Motor neuron (in vitro differentiated cells): ENCODE data around the gene DDX1. TPM values are rescaled to one million over a fixed set of nuclear protein-coding genes. Genes with fewer than 3 reads are reported as not detected.

Source experiments
- ATAC-seq, 8 experiments: fragments of 200-7000 bp; cut with Tn5 transposase; replicated peaks in 6 of 8; 2 replicates each; pipeline ENCODE4 v1.8.0; 2021; ENCODE audit warnings: mild to moderate bottlenecking in 8 of 8, moderate library complexity in 8 of 8
- H3K27ac ChIP-seq, 2 donors: fragments of 250-450 bp; sonication (Bioruptor Pico); 2 replicates each; pipeline ENCODE4 v1.9.0; 2021; ENCODE audit warnings: antibody characterized with exemption in 2 of 2, mild to moderate bottlenecking in 2 of 2, moderate library complexity in 1 of 2
- H3K4me1 ChIP-seq, 2 donors: fragments of 250-450 bp; sonication (Bioruptor Pico); replicated peaks in 1 of 2; 2 replicates each; pipeline ENCODE4 v1.6.1; 2021; ENCODE audit warnings: antibody characterized with exemption in 2 of 2, mild to moderate bottlenecking in 2 of 2, moderate library complexity in 1 of 2
- H3K4me3 ChIP-seq, 5 donors: fragments of 250-450 bp; sonication (Bioruptor Pico); 2 replicates each; pipeline ENCODE4 v1.9.0; 2021; ENCODE audit warnings: antibody characterized with exemption in 5 of 5, mild to moderate bottlenecking in 5 of 5, moderate library complexity in 4 of 5
- WGBS, 10 experiments: fragments of 450-650 bp; shearing (Covaris generic); methylation state at CpG; one replicate each; pipeline ENCODE4 v1.0.0; 2022; 5-methylcytosine and 5-hydroxymethylcytosine counted together
- in situ Hi-C, 9 experiments: fragments of 400-800 bp; cut with MboI; loops; one replicate each; pipeline ENCODE4 v1.15.0; 2021; ENCODE audit warnings: low sequenced_read_pairs in 9 of 9, low pct_unique_long_range_greater_than_20kb in 2 of 9; ENCODE audit not compliant: unreplicated experiment in 9 of 9
- total RNA-seq, 8 experiments: library from RNA; unstranded; fragments of 300-600 nt; gene quantifications; 2 replicates each; pipeline versions ENCODE4 v1.2.3 to v1.2.4, GENCODE V29; 2022

DDX1 gene
- total RNA-seq, 8 experiments from 2014 or later: 64.3 to 139 (median 88.9) TPM

DNA sequence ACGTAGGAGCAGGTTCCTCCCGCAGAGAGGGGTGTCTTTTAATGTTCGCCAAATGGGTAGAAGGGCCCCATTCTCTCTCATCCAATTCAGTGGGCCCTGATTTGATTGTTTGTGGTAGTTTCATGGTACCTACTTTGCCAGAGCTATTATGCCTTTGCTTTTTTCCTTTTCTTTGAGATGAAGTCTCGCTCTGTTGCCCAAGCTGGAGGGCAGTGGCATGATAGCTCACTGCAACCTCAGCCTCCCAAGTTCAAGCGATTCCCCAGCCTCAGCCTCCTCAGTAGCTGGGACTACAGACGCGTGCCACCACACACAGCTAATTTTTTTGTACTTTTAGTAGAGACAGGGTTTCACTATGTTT, 59.7 kb downstream of the DDX1 start:
- 20 to 100% (median 88%) methylated on average over 1 to 4 of the region's 7 CpGs; no CpG with 5 or more reads in 6 of the 10 experiments for WGBS, 10 experiments
- Histone ChIP-seq H3K4me3 (no peak overlapping the region), H3K27ac (no peak overlapping the region), H3K4me1 (no peaks in the 10 kb centered on the region)
- ATAC-seq: no peak
- in situ Hi-C loops: loop anchor here in 1 of 9 experiments (25.0 kb wide), 1 partner anchor 836 kb away; no protein-coding TSS in a partner anchor

DNA sequence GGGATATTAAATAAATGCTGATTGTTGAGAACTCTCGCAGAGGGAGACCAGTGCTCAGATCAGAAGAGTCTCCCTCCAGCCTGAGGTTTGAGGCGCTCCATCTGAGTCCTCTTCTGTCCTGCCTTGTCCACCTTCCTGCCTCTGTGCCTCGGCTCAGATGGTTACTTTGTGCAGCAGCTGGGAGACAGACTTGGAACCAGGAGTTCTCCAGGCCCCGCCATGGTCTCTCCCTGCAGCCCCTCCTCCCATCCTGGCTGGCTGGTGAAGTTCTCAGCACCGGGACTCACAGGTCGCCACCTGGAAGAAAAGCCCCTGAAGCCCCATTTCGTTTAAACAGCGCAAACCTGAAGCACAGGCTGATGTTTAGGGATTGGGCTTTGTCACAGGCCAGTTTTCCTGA, 60.6 kb downstream of the DDX1 start:
- in situ Hi-C loops: loop anchor here in 1 of 9 experiments (25.0 kb wide), 1 partner anchor 835 kb away; no protein-coding TSS in a partner anchor
- WGBS, 10 experiments: 10 to 100% (median 67%) methylated on average over 1 to 6 of the region's 8 CpGs; no CpG with 5 or more reads in 2 of the 10 experiments

DNA sequence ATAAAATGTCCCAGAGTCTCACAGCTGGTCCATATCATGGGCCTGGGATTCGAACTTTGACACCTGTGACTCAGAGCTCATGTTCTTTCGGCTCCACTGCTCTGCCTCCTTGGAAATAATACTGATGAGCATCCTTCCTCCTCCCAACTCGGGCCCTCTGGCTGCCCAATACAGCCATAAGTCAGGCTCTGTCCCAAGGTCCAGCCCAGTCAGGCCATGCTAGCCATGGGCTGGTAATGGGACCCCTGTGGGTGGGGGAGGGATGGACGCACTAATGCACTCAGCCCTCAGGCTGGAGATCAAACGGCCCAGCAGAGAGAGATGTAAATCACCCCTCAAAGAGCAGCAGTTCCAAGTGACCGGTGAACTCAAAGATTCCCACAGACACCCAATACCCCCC, 61.1 kb downstream of the DDX1 start:
- Histone ChIP-seq H3K4me3 (no peak overlapping the region), H3K27ac (no peak overlapping the region), H3K4me1 (no peaks in the 10 kb centered on the region)
- ATAC-seq: peak in 1 of 8 experiments; percentile 36
- in situ Hi-C loops: loop anchor here in 1 of 9 experiments (25.0 kb wide), 1 partner anchor 834 kb away; no protein-coding TSS in a partner anchor
- WGBS, 10 experiments: 19 to 47% (median 20%) methylated on average over 1 to 5 of the region's 6 CpGs; no CpG with 5 or more reads in 6 of the 10 experiments

More for the DNA sequence above, 60.6 kb downstream of the DDX1 start:
- Histone ChIP-seq H3K4me1 (no peaks in the 10 kb centered on the region), H3K4me3 (no peak overlapping the region), H3K27ac (no peak overlapping the region)
- no peak for ATAC-seq

GRCh38 chr2:15653806-15654726, 62.4 kb downstream of the DDX1 start:
- in situ Hi-C loops: loop anchor here in 1 of 9 experiments (25.0 kb wide), 1 partner anchor 833 kb away; no protein-coding TSS in a partner anchor
- no peak overlapping the region for H3K27ac ChIP-seq
- WGBS, 10 experiments: 17 to 100% (median 74%) methylated on average over 1 to 10 of the region's 31 CpGs; no CpG with 5 or more reads in 1 of the 10 experiments
- no peak for ATAC-seq
- no peaks in the 10 kb centered on the region for H3K4me1 ChIP-seq
- H3K4me3 ChIP-seq: no peak overlapping the region

- ATAC-seq: no peak
- no peaks in the 10 kb centered on the region for H3K4me1 ChIP-seq
- in situ Hi-C loops: loop anchor here in 1 of 9 experiments (25.0 kb wide), 1 partner anchor 833 kb away; no protein-coding TSS in a partner anchor
- no peak overlapping the region for H3K4me3 ChIP-seq
- H3K27ac ChIP-seq: no peak overlapping the region
- 67 to 100% (median 100%) methylated on average over 1 to 3 of the region's 9 CpGs; no CpG with 5 or more reads in 7 of the 10 experiments for WGBS, 10 experiments
Measured at GRCh38 chr2:15654727-15655073, 63.0 kb downstream of the DDX1 start.

- no peak for ATAC-seq
- Histone ChIP-seq H3K4me1 (no peaks in the 10 kb centered on the region), H3K4me3 (no peak overlapping the region), H3K27ac (no peak overlapping the region)
- WGBS, 10 experiments: 57 to 100% (median 94%) methylated on average over 1 to 5 of the region's 7 CpGs; no CpG with 5 or more reads in 4 of the 10 experiments
- in situ Hi-C loops: loop anchor here in 1 of 9 experiments (25.0 kb wide), 1 partner anchor 832 kb away; no protein-coding TSS in a partner anchor
Measured at GRCh38 chr2:15655123-15655887, 63.6 kb downstream of the DDX1 start.

DNA sequence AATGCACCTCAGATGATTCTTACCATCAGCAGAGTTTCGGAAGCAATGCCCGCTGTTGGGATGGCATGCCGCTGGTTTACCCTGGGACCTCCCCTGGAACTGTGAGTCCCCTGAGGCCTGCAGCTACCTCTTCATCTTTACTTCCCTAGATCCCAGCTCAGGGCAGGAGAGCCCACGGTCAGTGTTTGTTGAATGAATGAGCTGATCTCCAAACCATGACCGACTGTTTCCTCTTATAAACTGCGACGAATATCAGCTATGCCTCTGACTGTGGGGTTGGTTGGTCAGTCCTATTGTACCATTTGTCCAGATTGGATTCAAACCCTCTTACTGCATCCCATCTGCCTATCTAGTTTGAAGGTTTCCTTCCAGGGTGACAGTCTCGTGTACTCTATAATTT, 64.4 kb downstream of the DDX1 start:
- 0 to 100% (median 80%) methylated on average over 1 to 7 of the region's 8 CpGs; no CpG with 5 or more reads in 2 of the 10 experiments for WGBS, 10 experiments
- Histone ChIP-seq H3K27ac (no peak overlapping the region), H3K4me1 (no peaks in the 10 kb centered on the region), H3K4me3 (no peak overlapping the region)
- no peak for ATAC-seq
- in situ Hi-C loops: loop anchor here in 1 of 9 experiments (25.0 kb wide), 1 partner anchor 831 kb away; no protein-coding TSS in a partner anchor

GRCh38 chr2:15657759-15658158, 66.1 kb downstream of the DDX1 start:
- WGBS, 10 experiments: 35 to 96% (median 80%) methylated on average over 1 to 8 of the region's 9 CpGs; no CpG with 5 or more reads in 3 of the 10 experiments
- H3K27ac ChIP-seq: no peak overlapping the region
- in situ Hi-C loops: loop anchor here in 1 of 9 experiments (25.0 kb wide), 1 partner anchor 830 kb away; no protein-coding TSS in a partner anchor
- no peak overlapping the region for H3K4me3 ChIP-seq
- no peak for ATAC-seq
- H3K4me1 ChIP-seq: no peaks in the 10 kb centered on the region

GRCh38 chr2:15658911-15659310, 67.2 kb downstream of the DDX1 start:
- Histone ChIP-seq H3K4me1 (no peaks in the 10 kb centered on the region), H3K4me3 (no peak overlapping the region), H3K27ac (no peak overlapping the region)
- in situ Hi-C loops: loop anchor here in 1 of 9 experiments (25.0 kb wide), 1 partner anchor 828 kb away; no protein-coding TSS in a partner anchor
- 27 to 100% (median 91%) methylated on average over 1 to 4 of the region's 4 CpGs; no CpG with 5 or more reads in 1 of the 10 experiments for WGBS, 10 experiments
- no peak for ATAC-seq

GRCh38 chr2:15660491-15661294, 69.0 kb downstream of the DDX1 start:
- in situ Hi-C loops: loop anchor here in 1 of 9 experiments (25.0 kb wide), 1 partner anchor 827 kb away; no protein-coding TSS in a partner anchor
- ATAC-seq: no peak
- WGBS, 10 experiments: 33 to 100% (median 67%) methylated on average over 1 to 6 of the region's 6 CpGs; no CpG with 5 or more reads in 1 of the 10 experiments
- Histone ChIP-seq H3K27ac (no peak overlapping the region), H3K4me3 (no peak overlapping the region), H3K4me1 (peaks cover 3 to 8% of the 10 kb centered on the region in 2 donors)

- H3K4me3 ChIP-seq: no peak overlapping the region
- WGBS, 10 experiments: 33 to 100% (median 82%) methylated on average over 1 to 2 of the region's 2 CpGs; no CpG with 5 or more reads in 2 of the 10 experiments
- H3K27ac ChIP-seq: no peak overlapping the region
- in situ Hi-C loops: loop anchor here in 1 of 9 experiments (25.0 kb wide), 1 partner anchor 826 kb away; no protein-coding TSS in a partner anchor
- no peak for ATAC-seq
- H3K4me1 ChIP-seq: peaks cover 3 to 8% of the 10 kb centered on the region in 2 donors
Measured at GRCh38 chr2:15661295-15661569, 69.6 kb downstream of the DDX1 start.

DNA sequence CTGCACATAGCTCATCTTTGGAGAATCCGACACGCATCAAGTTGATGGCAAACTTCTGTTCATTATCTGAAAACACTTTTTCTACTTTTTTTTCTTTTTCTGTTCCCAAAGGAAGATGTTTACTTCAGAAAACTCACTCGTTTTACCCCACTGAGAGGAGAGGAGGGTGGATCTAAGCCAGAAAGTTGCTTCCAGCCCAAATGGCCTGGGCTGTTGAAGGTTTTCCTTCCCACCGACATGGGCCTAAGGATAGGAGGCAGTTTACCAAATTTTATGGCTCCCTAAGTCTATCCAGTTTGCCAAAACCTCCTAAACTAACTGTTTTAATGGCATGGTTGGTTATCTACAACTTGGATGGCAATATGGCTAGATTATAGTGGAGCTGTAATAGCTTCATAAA, 70.4 kb downstream of the DDX1 start:
- ATAC-seq: no peak
- no peak overlapping the region for H3K4me3 ChIP-seq
- WGBS, 10 experiments: 0 to 100% (median 73%) methylated on average over 1 to 4 of the region's 4 CpGs; no CpG with 5 or more reads in 1 of the 10 experiments
- in situ Hi-C loops: loop anchor here in 1 of 9 experiments (25.0 kb wide), 1 partner anchor 825 kb away; no protein-coding TSS in a partner anchor
- H3K27ac ChIP-seq: no peak overlapping the region
- H3K4me1 ChIP-seq: peaks cover 3 to 8% of the 10 kb centered on the region in 2 donors
